GM18519 (cell line): ENCODE data around the gene CTDP1.
A peak's percentile ranks its signal among the peaks of the same experiment; 100 is the strongest.

ENCODE experiments used
- ATAC-seq: cut with Tn5 transposase; IDR thresholded peaks from one replicate; pipeline ENCODE4 v1.9.1; 2021; ENCODE audit warnings: mild to moderate bottlenecking, moderate library complexity; ENCODE audit not compliant: unreplicated experiment, low FRiP score

CTDP1 gene

DNA sequence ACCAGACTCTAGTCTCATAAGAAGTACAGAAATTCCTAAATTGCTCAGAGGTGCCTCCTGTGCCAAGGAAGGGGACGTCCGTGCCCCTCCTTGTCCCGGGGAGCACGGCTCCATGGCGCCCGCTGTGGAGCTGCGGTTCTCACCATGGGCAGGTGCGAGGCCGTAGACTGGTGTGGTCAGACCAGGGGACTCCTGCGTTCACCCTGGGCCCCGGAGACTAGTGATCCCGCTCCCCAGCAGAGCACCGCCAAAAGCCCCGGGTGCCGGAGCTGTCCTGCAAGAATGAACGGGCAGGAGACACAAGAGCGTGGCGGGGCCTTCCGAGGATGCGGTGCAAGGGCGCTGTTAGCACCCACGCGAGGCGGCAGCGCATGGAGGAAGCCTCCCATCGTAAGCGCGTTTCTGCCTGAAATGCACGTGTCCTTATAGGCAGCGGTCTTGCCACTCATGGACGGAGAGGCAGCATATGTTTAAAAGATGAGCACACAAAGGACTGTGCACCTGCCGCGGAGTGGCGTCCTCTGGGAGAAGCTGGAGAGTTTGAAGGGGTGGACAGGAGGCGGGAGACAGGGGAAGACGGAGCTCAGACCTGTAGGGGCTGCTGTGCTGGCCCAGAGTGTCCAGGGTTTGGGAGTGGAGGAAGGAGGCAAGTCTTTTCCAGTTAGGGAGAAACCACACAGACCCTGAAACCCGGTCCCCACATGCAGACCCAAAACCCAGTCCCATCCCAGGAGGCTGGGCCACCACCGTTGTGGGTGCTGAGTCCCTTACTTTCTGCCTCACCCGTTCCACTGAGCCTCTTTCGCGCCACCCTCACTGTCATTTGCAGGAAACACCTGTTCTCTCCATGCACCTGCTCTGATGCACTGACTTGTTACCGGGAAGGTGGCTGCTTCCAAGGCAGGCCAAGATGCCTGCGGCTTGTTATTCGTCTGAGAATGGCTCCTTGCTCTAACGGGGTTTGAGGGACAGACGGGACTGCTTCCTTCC, 110.6 kb downstream of the CTDP1 start:
- no peak for ATAC-seq

DNA sequence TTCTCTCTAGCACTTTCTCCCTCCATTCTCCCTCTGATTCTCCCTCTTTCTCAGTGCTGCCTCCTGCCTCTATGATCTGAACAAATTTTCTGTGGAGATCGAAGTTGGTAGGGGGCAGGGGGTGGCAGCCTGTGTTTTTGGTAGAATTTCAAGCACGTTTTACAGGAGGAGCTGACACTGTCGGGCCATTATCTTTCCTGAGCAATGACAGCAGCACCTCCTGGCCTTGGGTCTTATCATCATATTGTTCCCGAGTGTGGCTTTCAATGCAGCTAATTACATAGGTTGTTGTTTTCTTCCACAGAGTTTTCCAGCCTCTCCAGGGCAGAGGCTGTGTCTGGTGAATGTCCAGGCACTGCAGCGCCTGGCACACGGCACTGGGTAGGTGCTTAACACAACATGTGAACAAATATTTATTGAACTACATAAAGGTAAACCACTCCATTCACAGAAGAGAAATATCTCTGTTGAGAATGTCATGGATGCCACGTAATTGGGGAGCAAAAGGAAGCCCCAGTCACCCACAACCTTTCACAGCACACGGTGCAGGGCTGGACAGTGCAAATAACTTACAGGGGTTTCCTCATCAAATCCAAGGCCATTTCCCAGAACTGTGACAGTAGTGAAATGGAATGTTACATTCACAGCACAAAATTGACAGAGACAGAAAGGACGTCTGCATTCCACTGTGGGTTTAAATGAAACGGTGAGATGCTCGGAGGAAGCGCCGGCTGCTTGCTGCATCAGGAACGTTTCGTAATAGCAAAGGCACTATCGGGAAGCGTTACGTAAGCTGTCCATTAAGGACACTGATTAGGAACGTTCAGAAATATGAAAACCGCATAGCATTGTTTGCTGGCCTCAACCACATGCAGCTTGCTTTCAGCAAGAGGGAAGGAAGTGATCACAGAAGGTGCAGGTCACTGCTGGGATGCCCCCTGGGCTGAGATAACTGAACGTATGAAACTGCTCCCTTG, 111.7 kb downstream of the CTDP1 start:
- no peak for ATAC-seq

DNA sequence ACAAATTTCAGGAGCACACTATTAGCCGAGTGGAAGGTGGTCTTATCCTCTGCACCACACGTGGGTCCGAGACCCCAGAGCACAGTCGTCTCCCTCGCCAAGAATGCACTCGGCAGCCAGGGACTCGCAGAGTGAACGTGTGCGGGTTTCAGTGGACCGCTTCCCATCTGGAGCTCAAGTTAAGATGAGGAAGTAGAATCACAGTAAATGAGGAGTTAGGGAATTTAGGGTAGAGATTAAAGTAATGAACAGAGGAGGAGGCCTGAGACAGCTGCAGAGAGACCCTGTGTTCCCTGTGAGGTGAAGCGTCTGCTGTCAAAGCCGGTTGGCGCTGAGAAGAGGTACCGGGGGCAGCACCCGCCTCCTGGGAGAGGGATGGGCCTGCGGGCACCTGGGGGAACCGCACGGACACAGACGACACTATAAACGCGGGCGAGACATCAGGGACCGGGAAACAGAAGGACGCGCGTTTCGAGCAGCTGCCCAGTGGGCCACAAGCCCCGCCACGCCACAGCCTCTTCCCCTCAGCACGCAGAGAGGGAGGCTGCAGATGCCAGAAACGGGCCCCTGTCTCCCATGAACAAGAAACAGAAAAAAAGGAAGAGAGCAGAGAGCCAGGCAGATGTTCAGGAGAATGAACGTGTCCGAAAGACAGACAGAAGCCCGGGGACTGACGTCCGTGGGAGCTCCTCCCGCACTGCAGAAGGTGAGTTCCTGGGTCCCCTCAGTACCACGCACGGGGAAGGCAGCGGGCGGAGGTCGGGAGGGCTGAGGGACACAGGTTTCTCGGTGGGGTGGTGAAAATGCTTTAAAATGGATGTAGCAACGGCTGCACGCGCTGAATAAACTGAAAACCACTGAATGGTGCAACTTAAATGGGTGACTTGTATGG, 112.7 kb downstream of the CTDP1 start:
- ATAC-seq, result no peak

DNA sequence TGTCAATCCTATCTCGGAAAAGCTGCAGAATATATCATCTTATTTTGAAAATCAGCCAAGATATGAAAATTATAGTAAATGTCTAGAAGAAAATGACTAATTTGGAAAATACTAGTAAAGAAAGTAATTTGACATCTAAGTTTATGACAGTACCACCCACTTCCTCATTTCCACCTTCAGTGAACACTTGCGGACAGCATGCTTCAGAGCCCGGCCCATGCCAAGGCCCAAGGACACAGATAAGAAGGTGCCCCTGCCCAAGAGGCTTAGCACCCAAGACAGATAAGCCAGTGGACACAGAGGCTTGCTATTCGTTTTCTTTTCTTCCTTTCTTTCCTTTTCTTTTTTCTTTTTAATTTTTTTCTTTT, 113.4 kb downstream of the CTDP1 start:
- ATAC-seq, result peak; percentile 65

DNA sequence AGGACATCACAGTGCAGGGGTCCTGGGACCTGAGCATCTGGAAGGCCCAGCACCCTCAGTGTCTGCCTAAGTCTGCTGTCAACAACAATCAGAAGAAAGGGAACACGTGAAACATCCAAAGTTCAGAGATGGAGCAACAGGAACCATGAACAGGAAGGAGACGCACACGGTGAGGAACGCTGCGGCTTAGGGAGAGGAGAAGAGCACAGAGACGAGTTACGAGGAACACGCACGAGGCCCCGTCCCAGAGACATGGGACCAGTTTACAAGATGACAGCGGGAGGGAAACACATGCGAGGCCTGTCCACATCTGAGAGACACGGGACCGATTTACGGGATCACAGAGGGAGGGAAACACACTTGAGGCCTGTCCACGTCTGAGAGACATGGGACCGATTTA, 115.2 kb downstream of the CTDP1 start:
- no peak for ATAC-seq

DNA sequence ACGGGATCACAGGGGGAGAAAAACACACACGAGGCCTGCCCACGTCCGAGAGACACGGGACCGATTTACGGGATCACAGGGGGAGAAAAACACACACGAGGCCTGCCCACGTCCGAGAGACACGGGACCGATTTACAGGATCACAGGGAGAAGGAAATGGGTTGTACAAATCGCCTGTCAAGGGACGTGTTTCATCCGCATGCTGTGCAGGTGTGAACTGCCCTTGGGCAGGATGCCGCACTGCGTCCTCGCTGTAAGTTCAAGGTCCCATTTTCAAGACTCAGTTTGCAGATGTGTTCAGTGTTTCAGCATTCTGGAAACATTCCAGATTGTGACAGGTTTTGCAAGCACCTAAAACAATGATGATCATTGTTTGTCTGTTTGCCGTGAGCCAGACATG, 115.8 kb downstream of the CTDP1 start:
- no peak for ATAC-seq

DNA sequence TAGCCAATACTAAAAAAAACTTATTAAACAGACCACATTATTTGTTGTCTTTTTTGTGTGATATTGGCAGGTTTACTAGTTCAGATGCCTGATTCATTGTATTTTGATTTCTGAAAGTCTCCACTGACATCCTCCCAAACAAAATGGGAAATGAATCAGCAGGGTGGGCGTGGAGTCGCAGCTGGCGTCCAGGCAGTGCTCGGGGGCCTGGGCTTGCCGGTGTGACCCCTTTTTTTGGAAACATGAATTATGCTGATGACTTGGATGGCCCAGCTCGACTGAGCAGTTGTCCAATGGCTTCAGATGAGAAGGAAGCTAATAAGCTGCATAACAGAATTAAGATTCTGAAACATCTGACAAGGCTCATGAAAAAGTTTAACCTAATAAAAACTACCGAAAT, 116.4 kb downstream of the CTDP1 start:
- ATAC-seq, result no peak

DNA sequence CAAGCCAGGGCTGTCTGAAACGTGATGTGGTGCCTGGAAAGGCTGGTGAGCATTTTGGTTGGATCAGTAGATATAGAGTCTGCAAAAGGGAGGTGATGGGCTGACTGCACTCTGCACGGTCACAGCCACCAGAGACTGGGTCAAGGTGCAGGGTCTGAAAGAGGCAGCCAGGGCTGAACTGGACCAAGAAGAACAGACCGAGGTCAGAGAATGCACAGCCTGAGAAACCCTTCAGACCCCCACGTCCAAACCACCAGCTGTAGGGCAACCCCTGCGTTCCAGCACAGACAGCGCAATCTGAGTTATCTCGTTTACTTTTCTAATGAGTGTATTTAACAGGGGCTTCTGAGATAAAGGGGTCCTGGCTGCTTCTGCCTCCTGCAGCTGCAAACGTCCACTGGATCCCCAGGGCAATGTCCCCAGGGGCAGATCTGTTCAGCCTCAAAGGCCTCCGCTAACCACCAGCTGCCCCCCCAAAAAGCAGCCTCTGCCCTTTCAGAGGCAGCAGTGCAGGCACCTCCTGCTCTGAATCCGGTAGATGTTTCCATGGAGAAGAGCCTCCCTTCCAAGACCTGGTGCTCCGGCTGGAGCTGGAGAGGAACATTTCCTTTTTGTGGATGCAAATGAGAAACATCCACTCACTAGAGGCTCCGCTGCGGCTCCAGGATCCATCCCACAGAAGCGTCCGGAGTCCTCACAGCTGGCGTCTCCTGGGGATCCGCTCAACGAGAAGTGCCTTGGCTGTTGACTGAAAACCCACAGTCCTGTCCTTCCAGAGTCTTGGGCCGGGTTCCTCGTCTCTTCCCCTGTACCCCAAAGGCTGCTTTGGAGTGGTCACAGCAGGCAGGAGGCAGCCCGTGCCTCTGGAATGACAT, 117.2 kb downstream of the CTDP1 start:
- no peak for ATAC-seq

DNA sequence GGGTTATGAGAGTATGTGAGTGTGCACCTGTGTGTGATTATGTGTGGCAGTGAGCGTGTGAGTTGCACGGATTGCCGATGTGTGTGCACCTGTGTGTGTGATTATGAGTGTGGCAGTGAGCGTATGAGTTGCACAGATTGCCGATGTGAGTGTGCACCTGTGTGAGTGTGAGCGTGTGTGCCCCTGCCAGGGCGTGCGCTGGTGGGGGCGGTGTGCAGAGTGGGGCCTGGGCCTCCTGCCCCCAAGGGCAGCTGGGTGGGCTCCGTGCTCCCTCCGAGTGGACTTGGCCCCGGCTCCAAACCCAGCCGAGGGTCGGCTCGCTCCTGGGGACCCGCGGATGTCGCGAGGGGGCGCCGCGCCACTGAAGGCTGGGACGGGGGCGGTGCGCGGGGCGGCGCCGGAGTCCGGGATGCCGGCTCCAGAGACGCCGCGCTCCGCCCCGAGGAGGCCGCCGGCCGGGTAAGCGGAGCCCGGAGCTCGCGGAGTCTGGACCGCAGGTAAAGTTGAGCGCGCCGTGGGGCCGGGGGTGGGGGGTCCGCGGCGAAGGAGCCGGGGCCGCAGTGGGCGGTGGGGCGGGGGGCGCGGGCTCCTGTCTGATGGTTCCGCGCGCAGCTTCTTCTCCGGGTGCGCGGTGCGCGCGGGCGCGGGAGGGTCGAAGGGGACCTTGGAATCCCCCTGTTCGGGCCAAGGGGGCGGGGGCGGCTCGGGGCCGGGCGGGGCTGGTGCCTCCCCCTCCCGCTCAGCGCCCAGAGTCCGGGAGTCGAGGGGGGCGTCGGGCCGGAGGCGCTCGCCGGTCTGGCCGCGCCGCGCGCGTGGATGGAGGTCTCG, 118.1 kb downstream of the CTDP1 start, which contains the start of gene KCNG2:
Gene KCNG2 (plus strand): TSS at position 421 of the 828 bp plus-strand sequence. CDS start 65,730 bp downstream, outside the sequence.
- no peak for ATAC-seq

DNA sequence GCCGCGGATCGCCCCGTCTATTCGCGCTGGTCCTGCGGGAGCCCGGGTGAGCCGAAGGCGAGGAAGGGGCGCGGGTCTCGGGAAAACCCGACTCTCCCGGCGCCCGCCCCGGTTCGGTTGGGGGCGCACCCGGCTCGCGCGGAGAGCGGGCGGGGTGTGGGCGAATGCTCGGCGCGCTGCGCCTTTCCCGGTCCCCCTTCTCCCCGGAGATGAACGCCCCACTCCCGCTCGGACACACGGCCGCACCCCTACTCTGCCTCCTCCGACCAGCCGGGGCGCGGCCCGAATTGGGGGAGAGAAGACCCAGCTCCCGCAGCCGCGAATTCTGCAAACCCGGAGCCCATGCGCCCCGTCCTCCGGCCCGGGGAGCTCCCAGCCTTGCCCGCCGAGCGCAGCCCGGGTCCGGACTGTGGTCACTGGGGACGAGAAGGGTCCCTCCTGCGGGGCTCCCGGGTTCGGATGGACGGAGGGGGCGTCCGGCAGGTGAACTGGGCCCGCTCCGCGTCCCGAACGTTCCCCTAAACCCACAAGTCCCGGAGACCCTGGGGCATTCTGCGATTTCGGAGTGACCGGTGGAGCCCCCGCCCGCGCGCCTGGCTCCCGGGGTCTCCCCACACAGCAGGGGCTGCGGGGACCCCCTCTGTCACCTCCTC, 118.9 kb downstream of the CTDP1 start:
- no peak for ATAC-seq

DNA sequence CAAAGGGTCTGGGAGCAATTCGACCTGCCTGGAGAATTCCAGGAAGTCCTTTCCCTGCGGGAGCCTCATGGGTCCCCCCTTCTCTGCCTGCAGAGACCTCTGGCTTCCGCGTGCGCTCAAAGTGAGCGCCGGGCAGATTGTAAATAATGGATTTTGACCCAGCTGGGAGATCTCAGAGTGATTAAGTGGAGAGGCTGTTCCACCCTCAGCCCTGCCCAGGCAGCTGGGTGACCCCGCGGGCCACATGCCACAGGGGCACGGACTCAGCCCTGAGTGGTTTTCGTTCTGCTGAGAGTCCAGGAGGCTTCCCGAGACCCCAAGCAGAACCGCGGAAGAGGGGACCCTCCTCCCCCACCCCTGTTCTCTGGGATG, 119.4 kb downstream of the CTDP1 start:
- ATAC-seq, result no peak

DNA sequence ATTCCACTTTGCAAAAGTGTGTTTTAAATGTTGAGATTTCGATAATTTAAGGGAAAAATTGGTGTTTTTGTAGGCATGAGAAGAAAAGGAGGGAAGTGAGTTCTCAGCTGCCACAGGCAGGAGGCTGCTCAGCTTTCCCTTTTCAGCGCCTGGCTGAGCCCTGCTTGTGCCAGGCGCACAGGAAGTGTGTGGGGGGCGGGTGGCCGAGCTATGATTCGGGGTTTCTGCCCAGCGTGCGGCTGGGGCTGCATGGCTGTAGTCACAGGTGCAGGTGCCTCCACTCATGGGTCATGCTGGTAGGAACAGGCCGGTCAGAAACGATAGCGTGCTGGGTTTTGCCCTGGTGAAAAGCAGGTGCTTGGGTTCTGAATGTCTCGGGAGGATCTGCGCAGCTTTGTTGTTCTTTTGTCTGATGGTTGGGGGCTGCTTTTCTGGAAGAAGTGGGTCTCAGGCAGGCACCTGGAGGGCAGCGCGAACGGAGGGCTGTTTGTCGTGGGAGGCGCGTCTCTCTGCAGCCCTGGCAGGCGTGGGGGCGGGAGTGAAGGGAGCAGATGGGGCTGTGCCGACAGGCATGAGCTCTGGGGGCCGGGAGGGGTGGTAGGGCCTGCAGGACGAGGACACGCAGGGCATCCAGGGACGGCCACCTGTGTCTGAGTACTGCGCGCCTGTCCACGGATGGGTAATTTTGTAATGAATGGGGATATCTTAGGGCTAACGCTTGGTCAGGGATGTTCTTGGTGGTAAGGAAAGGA, 120.2 kb downstream of the CTDP1 start:
- no peak for ATAC-seq

DNA sequence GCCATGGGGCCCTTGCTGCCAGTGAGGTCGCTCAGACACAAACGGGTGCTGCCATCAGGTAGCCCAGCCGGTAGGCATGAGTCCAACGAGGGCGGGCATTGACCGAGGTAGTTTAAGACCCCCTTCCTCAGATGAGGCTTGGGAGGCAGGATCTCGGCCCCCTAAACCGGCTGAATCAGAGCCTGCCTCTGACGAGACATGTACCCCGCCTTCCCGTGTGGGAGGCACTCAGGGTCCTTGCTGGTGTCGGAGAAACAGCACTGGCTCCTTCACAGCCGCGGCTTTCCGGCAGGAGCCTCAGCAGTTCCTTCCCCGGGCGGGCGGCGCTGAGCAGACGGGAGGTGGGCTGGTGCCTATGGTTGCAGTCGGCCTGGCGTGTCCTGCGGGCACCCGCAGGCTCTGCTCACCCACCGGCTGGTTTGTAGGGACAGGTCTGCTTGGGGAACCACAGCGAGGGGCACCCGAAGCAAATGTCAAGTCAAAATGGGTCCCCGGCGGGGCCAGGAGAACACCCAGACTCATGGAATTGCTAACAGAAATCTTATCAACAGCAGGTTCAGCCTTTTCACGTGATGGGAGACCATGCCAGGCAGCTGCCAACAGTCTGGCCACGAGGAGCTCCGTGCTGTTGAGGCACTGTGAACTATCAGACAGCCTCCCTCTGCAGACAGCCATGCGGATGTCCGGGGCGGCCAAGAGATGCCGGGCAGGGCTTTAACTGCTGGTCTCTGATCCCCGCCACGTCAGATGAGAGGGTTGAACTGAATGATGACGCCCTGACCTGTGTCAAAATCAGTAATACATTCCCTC, 121.0 kb downstream of the CTDP1 start:
- ATAC-seq, result no peak

DNA sequence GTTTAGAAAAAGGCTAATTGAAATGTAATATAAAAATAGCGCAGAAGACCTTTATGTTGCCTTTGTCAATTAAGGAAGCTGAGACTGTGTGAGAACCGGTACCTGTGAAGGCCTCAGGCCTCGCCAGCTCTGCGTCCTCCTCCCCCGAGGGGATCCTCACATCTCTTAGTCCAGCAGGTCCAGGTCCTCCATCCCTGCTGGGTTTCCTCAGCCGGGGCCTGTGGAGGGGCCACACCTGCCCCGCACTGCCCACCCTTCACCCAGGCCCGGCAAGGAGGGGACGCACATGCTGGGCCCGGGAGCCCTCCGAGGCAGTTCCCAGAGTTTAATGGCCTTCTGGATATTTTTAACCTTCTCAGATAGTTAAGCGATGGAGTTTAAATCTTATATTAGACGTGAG, 121.6 kb downstream of the CTDP1 start:
- ATAC-seq, result no peak

DNA sequence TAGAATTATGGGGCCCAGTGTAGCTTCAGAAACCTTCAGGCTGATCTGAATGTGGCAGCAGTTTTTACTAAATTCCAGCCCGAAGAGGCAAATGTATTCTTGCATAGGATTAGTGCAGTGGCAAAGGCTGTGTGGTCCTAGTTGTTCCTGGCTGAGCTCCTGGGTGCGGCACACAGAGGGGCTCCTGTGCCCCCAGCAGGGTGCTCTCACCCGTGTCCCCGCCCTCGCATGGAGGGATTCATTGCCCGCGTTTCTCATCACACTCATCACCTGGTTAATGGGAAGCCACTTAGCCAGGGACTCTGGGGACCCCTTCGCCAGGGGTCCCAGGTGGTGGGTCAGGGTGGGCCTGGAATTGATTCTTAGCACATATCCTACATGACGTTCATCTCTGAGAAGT, 122.0 kb downstream of the CTDP1 start:
- no peak for ATAC-seq

DNA sequence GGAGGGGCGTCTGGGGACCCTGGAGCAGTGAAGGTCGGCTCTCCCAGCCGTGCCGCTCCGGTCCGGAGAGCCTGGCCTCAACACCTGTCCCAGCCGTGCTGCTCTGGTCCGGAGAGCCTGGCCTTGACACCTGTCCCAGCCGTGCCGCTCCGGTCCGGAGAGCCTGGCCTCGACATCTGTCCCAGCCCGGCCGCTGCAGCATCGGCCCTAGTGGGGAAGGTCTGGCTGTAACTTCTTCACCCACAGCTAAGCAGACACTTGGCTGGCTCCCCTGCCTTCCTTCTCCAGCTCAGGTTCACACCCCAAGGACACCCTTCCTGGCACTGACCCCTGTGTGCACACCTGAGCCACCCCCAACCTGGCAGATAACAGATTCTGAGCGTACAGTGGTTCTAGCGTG, 122.7 kb downstream of the CTDP1 start:
- ATAC-seq, result no peak
